Type B pancreatic cell (in vitro differentiated cells): Measurements from ENCODE around the gene ADGRV1. TPM values are rescaled to one million over a fixed set of nuclear protein-coding genes. Genes with fewer than 3 reads are reported as not detected.
A peak's percentile ranks its signal among the peaks of the same experiment; 100 is the strongest.

ENCODE experiments used
- DNase-seq: peaks from one replicate; pipeline ENCODE4 v3.0.0; 2021; ENCODE audit warnings: mixed read lengths; ENCODE audit not compliant: unreplicated experiment; ENCODE audit errors: extremely low spot score
- H3K27ac Mint-ChIP-seq: 2 replicates; pipeline ENCODE4 v1.8.0; 2021; ENCODE audit warnings: mild to moderate bottlenecking, mixed read lengths
- H3K27me3 Mint-ChIP-seq: 2 replicates; pipeline ENCODE4 v1.8.0; 2021; ENCODE audit warnings: mixed read lengths
- H3K36me3 Mint-ChIP-seq: 2 replicates; pipeline ENCODE4 v1.8.0; 2021; ENCODE audit warnings: mixed read lengths
- H3K4me1 Mint-ChIP-seq: one replicate; pipeline ENCODE4 v1.8.0; 2021; ENCODE audit warnings: mixed read lengths; ENCODE audit not compliant: unreplicated experiment
- H3K4me3 Mint-ChIP-seq: 2 replicates; pipeline ENCODE4 v1.8.0; 2021; ENCODE audit warnings: mild to moderate bottlenecking, mixed read lengths
- H3K9me3 Mint-ChIP-seq: 2 replicates; pipeline ENCODE4 v1.8.0; 2021; ENCODE audit warnings: mixed read lengths
- CTCF ChIP-seq: fragments of 200-600 bp; sonication (generic); conservative IDR thresholded peaks from 2 replicates; pipeline ENCODE4 v1.5.0; 2021; ENCODE audit warnings: antibody characterized with exemption, mild to moderate bottlenecking
- total RNA-seq: library from RNA; stranded (reverse); gene quantifications from 2 replicates; pipeline ENCODE4 v1.2.1, GENCODE V29; 2021; ENCODE audit warnings: low replicate concordance

ADGRV1 gene
- total RNA-seq, 1 donor from 2014 or later, result 29.5 TPM

- no peak for DNase-seq
- no peaks in the 10 kb centered on the region for H3K9me3 Mint-ChIP-seq
- no peaks in the 10 kb centered on the region for H3K36me3 Mint-ChIP-seq
- no peak overlapping the region for H3K27ac Mint-ChIP-seq
- peaks cover 15% of the 10 kb centered on the region for H3K4me1 Mint-ChIP-seq
- no peaks in the 10 kb centered on the region for H3K27me3 Mint-ChIP-seq
- no peak for TF ChIP-seq CTCF
- no peak overlapping the region for H3K4me3 Mint-ChIP-seq
Measured at GRCh38 chr5:90873033-90873517, 314.5 kb downstream of the ADGRV1 start.

GRCh38 chr5:90874066-90874465 is 315.5 kb downstream of the ADGRV1 start:
- Mint-ChIP-seq H3K27ac (no peak overlapping the region), H3K4me3 (no peak overlapping the region), H3K9me3 (no peaks in the 10 kb centered on the region), H3K4me1 (peaks cover 18% of the 10 kb centered on the region), H3K36me3 (peaks cover 2% of the 10 kb centered on the region), H3K27me3 (no peaks in the 10 kb centered on the region)
- TF ChIP-seq CTCF, result no peak
- no peak for DNase-seq

GRCh38 chr5:90875456-90875855 is 316.9 kb downstream of the ADGRV1 start:
- no peaks in the 10 kb centered on the region for H3K27me3 Mint-ChIP-seq
- DNase-seq, result no peak
- no peak overlapping the region for H3K4me3 Mint-ChIP-seq
- H3K9me3 Mint-ChIP-seq, result no peaks in the 10 kb centered on the region
- H3K36me3 Mint-ChIP-seq, result peaks cover 3% of the 10 kb centered on the region
- H3K4me1 Mint-ChIP-seq, result peaks cover 20% of the 10 kb centered on the region
- no peak for TF ChIP-seq CTCF
- H3K27ac Mint-ChIP-seq, result peak overlapping the region; percentile 22

- peaks cover 20% of the 10 kb centered on the region for H3K4me1 Mint-ChIP-seq
- peaks cover 3% of the 10 kb centered on the region for H3K36me3 Mint-ChIP-seq
- peak overlapping the region; percentile 29 for H3K27ac Mint-ChIP-seq
- H3K27me3 Mint-ChIP-seq, result no peaks in the 10 kb centered on the region
- H3K4me3 Mint-ChIP-seq, result no peak overlapping the region
- no peak for TF ChIP-seq CTCF
- H3K9me3 Mint-ChIP-seq, result no peaks in the 10 kb centered on the region
- DNase-seq, result no peak
Measured at GRCh38 chr5:90876366-90876765, 317.8 kb downstream of the ADGRV1 start.

- no peak for DNase-seq
- no peak overlapping the region for H3K4me3 Mint-ChIP-seq
- TF ChIP-seq CTCF, result no peak
- peak overlapping the region; percentile 29 for H3K27ac Mint-ChIP-seq
- H3K36me3 Mint-ChIP-seq, result peaks cover 3% of the 10 kb centered on the region
- no peaks in the 10 kb centered on the region for H3K27me3 Mint-ChIP-seq
- H3K9me3 Mint-ChIP-seq, result no peaks in the 10 kb centered on the region
- H3K4me1 Mint-ChIP-seq, result peaks cover 25% of the 10 kb centered on the region
Measured at GRCh38 chr5:90877049-90877448, 318.5 kb downstream of the ADGRV1 start.

- Mint-ChIP-seq H3K27me3 (no peaks in the 10 kb centered on the region), H3K36me3 (peaks cover 3% of the 10 kb centered on the region), H3K9me3 (no peaks in the 10 kb centered on the region), H3K4me1 (peaks cover 21% of the 10 kb centered on the region), H3K4me3 (no peak overlapping the region), H3K27ac (peak overlapping the region; percentile 38)
- no peak for TF ChIP-seq CTCF
- DNase-seq, result no peak
Measured at GRCh38 chr5:90878081-90878480, 319.5 kb downstream of the ADGRV1 start.
